ENCODE data around the gene DMTF1.

DNA sequence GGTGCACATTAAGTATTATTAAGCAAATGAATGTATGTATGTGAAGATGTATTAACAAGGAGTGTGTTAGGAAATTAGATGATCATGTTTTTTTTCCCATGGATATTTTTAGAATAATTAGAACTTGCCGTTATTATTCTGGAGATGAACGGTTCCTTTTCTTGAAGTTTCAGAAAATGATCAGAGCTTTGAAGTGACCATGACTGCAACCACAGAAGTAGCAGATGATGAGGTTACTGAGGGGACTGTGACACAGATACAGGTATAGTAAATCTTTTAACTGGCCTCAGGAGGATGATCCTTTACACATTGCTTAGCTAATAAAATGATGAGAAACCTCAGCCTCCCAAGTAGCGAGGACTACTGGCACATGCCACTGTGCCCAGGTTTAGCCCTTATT, 18.6 kb downstream of the DMTF1 start:
- TF ChIP-seq, protein P1, sequence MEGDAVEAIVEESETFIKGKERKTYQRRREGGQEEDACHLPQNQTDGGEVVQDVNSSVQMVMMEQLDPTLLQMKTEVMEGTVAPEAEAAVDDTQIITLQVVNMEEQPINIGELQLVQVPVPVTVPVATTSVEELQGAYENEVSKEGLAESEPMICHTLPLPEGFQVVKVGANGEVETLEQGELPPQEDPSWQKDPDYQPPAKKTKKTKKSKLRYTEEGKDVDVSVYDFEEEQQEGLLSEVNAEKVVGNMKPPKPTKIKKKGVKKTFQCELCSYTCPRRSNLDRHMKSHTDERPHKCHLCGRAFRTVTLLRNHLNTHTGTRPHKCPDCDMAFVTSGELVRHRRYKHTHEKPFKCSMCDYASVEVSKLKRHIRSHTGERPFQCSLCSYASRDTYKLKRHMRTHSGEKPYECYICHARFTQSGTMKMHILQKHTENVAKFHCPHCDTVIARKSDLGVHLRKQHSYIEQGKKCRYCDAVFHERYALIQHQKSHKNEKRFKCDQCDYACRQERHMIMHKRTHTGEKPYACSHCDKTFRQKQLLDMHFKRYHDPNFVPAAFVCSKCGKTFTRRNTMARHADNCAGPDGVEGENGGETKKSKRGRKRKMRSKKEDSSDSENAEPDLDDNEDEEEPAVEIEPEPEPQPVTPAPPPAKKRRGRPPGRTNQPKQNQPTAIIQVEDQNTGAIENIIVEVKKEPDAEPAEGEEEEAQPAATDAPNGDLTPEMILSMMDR (IDR thresholded peaks at IDR 0.05; ENCODE audit: poor library complexity) = no peak
- TF ChIP-seq EZH2phosphoT487 (IDR thresholded peaks at IDR 0.05; ENCODE audit: low read depth, severe bottlenecking, unreplicated experiment) (no peak), EZH2 (IDR thresholded peaks at IDR 0.05; ENCODE audit: borderline replicate concordance) (no peak)

Measured in hepatocyte (in vitro differentiated cells).